Activated CD8-positive, alpha-beta memory T cell treated with anti-CD3 and anti-CD28 coated beads, Interleukin-2, amount 50 U/mL, for 48 hours (primary cell): ENCODE measurements around the gene NDUFS7.
A peak's percentile ranks its signal among the peaks of the same experiment; 100 is the strongest.
"Not testable (repeated sequence)": the region's sequence is repeated elsewhere in the genome, so short reads cannot be mapped to it uniquely, and the experiment has no call there.

Experiments
- DNase-seq: peaks from one replicate; pipeline ENCODE4 v3.0.0-alpha.2; 2020

Gene NDUFS7

GRCh38 chr19:1434577-1435060, 50.9 kb downstream of the NDUFS7 start:
- DNase-seq = no peak

GRCh38 chr19:1435378-1435989, 51.8 kb downstream of the NDUFS7 start:
- no peak for DNase-seq

DNA sequence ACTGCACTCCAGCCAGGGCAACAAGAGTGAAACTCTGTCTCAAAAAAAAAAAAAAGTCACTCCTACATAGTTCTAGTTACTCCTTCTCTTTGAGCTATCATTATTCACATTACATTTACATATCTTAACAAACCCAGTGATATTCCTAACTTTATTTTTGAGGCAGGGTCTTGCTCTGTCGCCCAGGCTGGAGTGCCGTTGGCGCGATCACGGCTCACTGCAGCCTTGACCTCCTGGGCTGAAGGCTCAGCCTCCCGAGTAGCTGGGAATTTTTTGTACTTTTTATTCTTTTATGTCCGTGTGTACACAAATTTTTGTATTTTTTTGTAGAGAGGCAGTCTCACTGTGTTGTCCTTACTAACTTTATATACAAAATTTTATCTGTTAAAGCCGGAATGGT, 53.9 kb downstream of the NDUFS7 start:
- DNase-seq = no peak

DNA sequence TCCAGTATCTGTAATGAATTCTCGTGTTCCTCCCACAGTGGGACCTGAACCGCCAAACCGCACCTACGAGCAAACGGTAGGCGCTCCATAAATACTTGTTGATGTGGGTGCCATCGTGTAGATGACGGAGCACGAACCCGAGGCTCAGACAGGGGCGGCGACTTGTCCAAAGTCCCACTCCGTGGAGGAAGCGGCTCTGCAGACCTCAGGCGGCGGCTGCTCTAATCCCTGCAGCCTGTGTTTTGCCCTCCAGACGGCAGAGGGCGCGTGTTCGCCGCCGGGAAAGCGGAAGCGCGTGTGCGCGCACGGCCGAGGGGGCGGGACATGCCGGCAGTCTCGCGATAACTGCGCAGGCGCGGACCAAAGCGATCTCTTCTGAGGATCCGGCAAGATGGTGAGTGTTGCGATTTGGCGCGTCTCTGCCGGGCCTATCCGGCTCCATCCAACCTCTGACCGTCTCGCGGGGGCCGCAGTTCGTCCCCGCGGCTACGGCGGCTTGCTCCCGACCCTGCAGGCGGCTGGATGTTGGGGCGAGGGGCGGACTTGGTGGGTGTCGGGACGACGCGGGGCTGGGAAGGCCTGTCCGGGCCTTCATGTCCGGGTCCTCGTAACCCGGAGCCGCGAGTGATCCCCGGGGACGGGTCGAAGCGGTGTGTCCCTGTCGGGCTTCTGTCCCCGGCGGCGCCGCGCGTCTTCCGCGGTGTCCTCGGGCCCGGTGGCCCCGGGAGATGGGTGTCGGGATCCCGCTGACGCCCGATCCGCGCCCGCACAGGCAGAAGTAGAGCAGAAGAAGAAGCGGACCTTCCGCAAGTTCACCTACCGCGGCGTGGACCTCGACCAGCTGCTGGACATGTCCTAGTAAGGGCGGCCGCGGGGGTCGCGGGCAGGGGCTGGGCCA, 54.6 kb downstream of the NDUFS7 start, which contains the start of gene RPS15:
TSS of gene RPS15 (plus strand) at position 362 of the 898 bp plus-strand sequence. CDS start at position 392, 30 bp downstream.
- peak; percentile 98 for DNase-seq

GRCh38 chr19:1438933-1439354, 55.2 kb downstream of the NDUFS7 start:
- no peak for DNase-seq

DNA sequence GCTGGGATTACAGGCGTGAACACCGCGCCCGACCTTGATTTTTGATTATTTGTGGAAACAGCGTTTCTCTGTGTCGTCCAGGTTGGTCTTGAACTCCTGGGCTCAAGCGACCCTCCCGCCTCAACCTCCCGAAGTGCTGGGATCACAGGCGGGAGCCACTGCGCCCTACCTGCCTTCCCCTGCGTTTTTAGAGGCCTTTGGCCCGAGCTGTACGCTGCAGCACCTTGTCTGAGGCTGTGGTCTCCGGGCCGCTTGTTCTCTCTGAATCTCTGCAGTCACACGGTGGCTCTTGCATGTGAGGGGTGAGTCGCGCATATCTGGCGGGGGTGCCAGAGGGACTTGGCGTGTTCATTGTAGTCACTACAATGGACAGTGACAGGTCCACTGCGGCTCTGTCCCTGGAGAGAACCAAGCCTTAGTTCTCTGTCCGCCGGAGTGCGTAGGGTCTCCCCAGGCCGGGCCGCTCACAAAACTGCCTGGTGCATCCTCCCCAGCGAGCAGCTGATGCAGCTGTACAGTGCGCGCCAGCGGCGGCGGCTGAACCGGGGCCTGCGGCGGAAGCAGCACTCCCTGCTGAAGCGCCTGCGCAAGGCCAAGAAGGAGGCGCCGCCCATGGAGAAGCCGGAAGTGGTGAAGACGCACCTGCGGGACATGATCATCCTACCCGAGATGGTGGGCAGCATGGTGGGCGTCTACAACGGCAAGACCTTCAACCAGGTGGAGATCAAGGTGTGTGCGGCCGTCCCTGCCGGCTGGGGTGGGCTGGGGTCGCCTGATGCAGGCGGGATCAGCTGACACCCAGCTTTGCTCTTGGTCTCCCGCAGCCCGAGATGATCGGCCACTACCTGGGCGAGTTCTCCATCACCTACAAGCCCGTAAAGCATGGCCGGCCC, 56.1 kb downstream of the NDUFS7 start:
- not testable (repeated sequence) for DNase-seq

- no peak for DNase-seq
These were observed 56.7 kb downstream of the NDUFS7 start for GRCh38 chr19:1440418-1440801.

DNA sequence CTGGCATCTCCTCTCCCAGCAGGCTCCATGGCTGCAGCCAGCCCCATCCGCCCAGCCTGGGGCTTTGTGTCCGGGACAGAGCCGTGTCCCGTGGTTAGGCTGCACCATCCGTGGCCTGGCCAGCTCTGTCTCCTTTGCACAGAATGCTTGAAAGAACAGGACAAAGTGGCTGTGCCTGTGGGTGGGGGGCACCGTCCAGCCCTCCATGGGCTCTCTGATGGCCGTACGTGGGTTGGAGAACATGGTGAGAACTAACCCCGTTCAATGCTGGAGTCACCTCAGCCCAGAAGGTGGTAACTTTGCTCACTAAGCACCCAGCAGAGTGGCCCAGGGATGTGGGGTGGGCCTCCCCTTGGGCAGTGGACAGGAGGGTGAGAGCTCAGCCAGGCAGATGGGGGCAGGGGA, 57.3 kb downstream of the NDUFS7 start:
- no peak for DNase-seq

DNA sequence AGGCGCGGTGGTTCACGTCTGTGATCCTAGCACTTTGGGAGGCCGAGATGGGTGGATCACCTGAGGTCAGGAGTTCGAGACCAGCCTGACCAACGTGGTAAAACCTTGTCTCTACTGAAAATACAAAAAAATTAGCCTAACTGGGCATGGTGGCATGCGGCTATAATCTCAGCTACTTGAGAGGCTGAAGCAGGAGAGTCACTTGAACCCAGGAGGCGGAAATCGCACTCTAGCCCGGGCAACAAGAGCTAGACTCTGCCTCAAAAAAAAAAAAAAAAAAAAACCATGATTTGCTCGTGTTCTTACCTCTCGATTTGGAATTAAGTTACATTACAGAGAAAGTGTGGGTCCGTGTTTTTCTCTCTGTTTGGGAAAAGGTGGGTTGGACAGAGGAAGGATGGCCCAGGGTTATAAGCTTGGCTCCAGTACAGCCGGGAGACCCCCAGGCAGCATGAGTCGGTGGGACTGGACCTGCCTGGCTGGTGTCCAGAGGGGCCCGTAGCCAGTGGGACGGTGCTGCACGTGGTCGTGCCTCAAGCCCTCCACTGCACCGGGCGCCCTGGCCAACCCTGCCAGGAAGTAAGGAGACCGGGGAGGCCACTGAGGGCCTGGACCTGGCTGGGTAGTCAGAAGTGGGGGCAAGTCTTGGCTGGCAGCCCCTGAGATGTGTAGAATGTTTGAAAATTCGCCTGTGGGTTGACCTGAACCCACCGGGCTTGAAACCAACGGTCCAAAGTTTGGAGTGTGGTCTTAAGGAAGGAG, 58.2 kb downstream of the NDUFS7 start:
- no peak for DNase-seq
